Embryonic facial prominence (tissue), 1 donor: Measurements from ENCODE around the gene COL6A1.

Source experiments
- DNase-seq: peaks from one replicate; pipeline ENCODE4 v3.0.0-alpha.2; 2016; ENCODE audit errors: extremely low spot score

Gene COL6A1

GRCh38 chr21:46049890-46050667 is 68.5 kb downstream of the COL6A1 start:
- no peak for DNase-seq

GRCh38 chr21:46050668-46051378 is 69.3 kb downstream of the COL6A1 start:
- DNase-seq, result no peak

GRCh38 chr21:46051379-46051770 is 69.8 kb downstream of the COL6A1 start:
- DNase-seq, result no peak

DNA sequence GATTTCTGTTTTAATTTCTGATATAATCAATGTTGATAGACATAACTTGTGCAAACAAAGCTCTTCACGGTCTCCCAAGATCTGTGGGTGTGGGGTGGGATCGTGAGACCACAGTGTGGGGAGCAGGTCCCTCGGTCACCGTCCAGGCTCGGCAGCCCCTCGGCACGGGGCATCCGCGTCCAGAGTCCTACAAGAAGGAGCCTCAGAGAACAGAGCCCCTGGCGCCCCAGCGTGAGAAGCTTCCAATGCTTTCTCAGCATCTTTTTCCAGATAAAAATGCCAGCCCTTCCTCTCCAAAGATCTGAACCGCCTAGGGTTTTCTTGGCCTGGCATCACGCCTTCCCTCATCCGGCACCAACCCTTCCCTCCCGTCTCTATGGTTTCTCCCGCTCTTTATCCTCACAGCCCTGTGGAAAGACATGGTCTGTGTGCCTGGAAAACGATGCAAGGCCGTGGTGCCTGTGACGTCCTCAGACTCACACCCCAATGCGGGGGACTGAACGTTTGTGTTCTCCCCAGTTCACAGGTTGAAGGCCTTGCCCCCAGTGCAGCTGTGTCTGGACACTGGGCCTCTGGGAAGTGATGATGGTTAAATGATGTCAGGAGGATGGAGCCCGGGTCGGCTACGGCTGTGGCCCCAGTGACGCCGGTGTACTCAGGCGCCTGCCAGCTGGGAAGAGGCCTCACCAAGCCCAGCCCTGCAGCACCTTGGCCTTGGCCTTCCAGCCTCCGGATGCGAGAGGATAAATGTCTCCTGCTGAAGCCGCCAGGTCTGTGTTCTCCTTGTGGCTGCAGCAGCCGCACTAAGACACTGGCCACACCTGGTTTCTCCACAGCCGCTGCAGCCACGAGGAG is 70.5 kb downstream of the COL6A1 start:
- no peak for DNase-seq

DNA sequence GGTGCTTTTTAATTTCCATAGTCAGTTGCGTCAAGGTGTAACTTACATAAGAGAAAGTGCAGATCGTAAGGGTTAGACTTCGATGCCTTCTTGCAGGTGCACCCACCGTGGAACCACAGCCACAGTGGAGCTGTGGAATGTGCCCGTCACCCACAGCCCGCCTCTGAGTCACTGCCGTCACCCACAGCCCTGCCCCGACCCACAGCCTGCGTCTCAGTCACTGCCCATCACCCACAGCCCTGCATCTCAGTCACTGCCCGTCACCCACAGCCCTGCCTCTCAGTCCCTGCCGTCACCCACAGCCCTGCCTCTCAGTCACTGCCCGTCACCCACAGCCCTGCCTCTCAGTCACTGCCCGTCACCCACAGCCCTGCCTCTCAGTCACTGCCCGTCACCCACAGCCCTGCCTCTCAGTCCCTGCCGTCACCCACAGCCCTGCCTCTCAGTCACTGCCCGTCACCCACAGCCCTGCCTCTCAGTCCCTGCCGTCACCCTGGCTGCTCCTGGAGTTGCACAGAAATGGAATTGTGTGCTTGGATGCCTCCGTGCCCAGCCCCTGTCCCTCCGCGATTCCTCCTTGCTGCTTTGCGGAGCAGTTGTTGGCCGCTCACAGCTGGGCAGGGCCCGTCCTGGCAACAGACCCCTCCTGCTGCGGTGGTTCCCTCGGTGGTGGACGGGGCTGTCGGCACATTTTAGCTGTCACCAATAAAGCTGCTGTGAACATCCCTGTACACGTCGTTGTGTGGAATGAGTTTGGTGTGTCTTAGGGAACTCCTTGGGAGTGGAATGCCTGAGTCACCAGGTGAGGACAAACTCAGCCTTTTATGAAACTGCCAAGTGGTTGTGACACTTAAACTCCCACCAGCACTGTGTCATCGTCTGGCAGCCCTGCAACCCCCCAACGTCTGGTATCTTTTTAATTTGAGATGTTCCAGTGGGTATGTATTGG is 71.4 kb downstream of the COL6A1 start:
- DNase-seq, result no peak

- no peak for DNase-seq
Observed at GRCh38 chr21:46054031-46054430, 72.5 kb downstream of the COL6A1 start.

- no peak for DNase-seq
Observed at GRCh38 chr21:46054451-46054881, 72.9 kb downstream of the COL6A1 start.
